H1 (cell line): ENCODE measurements around the gene KCNK15.

Experiments
- EP300 ChIP-seq, 2 experiments: IDR thresholded peaks; 1 replicate in 1 of 2; 2 replicates in 1 of 2; pipeline ENCODE4 v1.6.1; 2011 to 2012; ENCODE audit warnings: low read depth in 2 of 2, low read length in 2 of 2, mild to moderate bottlenecking in 2 of 2, borderline replicate concordance in 1 of 2, inconsistent platforms in 1 of 2, moderate library complexity in 1 of 2
- EZH2 ChIP-seq: fragments of 200-600 bp; sonication (generic); IDR thresholded peaks from 2 replicates; pipeline ENCODE4 v1.7.1; 2012; ENCODE audit warnings: low read depth, mild to moderate bottlenecking, moderate library complexity, low read length, inconsistent platforms; ENCODE audit not compliant: severe bottlenecking
- FOSL1 ChIP-seq: IDR thresholded peaks from 2 replicates; pipeline ENCODE4 v1.6.1; 2011; ENCODE audit warnings: mild to moderate bottlenecking, low read depth, low read length, moderate library complexity; ENCODE audit not compliant: insufficient read depth
- JUND ChIP-seq: IDR thresholded peaks from 2 replicates; pipeline ENCODE4 v1.6.1; 2011; ENCODE audit warnings: mild to moderate bottlenecking, improper control_type of control experiment, low read length
- POLR2A ChIP-seq, 2 experiments: IDR thresholded peaks; 1 replicate in 1 of 2; 2 replicates in 1 of 2; pipeline ENCODE4 v1.6.1; 2011; ENCODE audit warnings: low read depth in 2 of 2, low read length in 2 of 2, mild to moderate bottlenecking in 2 of 2; ENCODE audit errors: control extremely low read depth in 1 of 2
- POLR2AphosphoS5 ChIP-seq: IDR thresholded peaks from 2 replicates; pipeline ENCODE4 v1.6.1; 2011; ENCODE audit warnings: low read depth, low read length
- SIX5 ChIP-seq: IDR thresholded peaks from 2 replicates; pipeline ENCODE4 v1.6.1; 2011; ENCODE audit warnings: mild to moderate bottlenecking, low read depth, low read length
- TAF1 ChIP-seq: IDR thresholded peaks from 2 replicates; pipeline ENCODE4 v1.6.1; 2011; ENCODE audit warnings: mild to moderate bottlenecking, low read depth, low read length
- YY1 ChIP-seq: IDR thresholded peaks from 2 replicates; pipeline ENCODE4 v1.6.1; 2011; ENCODE audit warnings: low read depth, mild to moderate bottlenecking, low read length
- TF ChIP-seq, protein P1 (sequence below), 3 experiments: IDR thresholded peaks; 1 replicate in 2 of 3; 2 replicates in 1 of 3; pipeline versions ENCODE4 v1.5.1 to v1.6.1; 2011; ENCODE audit warnings: low read length in 3 of 3, mild to moderate bottlenecking in 3 of 3, inconsistent platforms in 2 of 3, low read depth in 1 of 3, moderate library complexity in 1 of 3; ENCODE audit not compliant: insufficient read depth in 1 of 3; ENCODE audit errors: control extremely low read depth in 1 of 3

DNA sequence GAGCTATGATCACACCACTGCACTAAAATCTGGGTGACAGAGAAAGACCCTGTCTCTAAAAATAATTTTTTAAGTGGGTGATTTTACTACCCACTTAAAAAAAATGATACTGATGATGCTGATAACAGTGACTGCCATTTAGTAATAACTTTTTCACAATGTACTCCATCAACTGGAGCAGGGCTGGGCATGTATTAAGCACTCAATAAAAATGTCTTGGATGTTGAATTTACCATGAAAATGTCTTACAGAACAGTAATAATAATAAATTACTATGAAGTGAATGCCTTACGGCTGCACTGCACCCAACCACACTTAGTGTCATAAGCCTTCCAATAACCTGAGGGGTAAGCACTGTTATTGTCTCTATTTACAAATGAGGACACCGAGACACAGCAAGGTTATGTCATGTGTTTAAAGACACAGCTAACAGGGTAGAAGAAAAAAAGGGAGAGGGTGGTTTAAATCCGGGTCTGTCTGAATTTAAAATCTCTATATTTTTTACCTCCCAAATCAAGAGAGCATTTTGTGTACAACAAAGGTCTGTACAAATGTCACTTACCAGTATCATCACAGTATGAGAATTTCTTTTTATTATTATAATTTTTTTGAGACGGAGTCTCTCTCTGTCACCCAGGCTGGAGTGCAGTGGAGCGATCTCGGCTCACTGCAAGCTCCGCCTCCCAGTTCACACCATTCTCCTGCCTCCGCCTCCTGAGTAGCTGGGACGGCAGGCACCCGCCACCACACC is 43.2 kb downstream of the KCNK15 start:
- TF ChIP-seq EP300 (IDR thresholded peaks at IDR 0.05; ENCODE audit: borderline replicate concordance in 1 of 2, low read depth in 2 of 2, low read length in 2 of 2) (no peak), POLR2A (IDR thresholded peaks at IDR 0.05; ENCODE audit: control extremely low read depth in 1 of 2, low read depth in 2 of 2, low read length in 2 of 2) (no peak), FOSL1 (no peak), TAF1 (no peak), EZH2 (no peak), YY1 (no peak), SIX5 (no peak), POLR2AphosphoS5 (no peak), JUND (no peak)
- TF ChIP-seq, protein P1, sequence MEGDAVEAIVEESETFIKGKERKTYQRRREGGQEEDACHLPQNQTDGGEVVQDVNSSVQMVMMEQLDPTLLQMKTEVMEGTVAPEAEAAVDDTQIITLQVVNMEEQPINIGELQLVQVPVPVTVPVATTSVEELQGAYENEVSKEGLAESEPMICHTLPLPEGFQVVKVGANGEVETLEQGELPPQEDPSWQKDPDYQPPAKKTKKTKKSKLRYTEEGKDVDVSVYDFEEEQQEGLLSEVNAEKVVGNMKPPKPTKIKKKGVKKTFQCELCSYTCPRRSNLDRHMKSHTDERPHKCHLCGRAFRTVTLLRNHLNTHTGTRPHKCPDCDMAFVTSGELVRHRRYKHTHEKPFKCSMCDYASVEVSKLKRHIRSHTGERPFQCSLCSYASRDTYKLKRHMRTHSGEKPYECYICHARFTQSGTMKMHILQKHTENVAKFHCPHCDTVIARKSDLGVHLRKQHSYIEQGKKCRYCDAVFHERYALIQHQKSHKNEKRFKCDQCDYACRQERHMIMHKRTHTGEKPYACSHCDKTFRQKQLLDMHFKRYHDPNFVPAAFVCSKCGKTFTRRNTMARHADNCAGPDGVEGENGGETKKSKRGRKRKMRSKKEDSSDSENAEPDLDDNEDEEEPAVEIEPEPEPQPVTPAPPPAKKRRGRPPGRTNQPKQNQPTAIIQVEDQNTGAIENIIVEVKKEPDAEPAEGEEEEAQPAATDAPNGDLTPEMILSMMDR (IDR thresholded peaks at IDR 0.05; ENCODE audit: control extremely low read depth in 1 of 3, insufficient read depth in 1 of 3, low read depth in 1 of 3, low read length in 3 of 3) = no peak
